ENCODE results near the gene DUSP22.

The DUSP22 gene

DNA sequence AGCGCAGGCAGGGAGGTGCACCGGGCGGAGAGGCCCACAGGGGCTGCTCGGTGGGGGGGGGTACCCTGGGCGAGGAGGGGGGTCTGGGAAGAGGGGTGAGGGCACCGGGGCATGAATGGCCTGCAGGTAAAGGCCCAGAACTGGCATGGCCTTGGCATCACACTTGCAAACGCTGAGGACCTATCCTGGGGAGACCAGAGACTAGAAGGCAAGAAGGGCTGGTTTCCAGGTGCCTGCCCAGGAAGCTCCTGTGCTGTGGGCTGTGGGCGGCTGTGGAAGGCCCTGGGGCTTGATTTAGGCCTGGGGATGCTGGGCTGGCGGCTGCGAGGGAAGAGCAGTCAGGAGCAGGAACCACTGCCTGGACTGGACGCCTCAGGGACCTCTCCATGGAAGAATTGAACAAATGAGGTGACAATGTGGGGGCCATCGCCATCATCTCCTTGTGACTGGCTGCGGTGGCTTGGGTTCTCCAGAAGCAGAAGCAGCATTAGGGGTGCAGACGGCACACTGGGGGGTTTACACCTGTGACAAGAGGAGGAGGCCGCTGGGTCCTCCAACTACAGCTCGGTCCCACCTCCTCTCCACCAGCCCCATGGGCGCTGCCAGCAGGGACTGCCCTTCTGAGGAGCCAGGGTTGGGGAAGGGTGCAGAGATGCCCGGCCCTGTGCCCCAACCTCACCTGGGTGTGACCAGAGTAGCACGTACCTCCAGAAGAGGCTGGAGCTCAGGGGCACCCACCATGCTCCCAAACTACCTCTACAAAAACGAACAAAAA, 67.2 kb downstream of the DUSP22 start:
- no peak overlapping the region for H3K27ac ChIP-seq
- TF ChIP-seq, protein P1, sequence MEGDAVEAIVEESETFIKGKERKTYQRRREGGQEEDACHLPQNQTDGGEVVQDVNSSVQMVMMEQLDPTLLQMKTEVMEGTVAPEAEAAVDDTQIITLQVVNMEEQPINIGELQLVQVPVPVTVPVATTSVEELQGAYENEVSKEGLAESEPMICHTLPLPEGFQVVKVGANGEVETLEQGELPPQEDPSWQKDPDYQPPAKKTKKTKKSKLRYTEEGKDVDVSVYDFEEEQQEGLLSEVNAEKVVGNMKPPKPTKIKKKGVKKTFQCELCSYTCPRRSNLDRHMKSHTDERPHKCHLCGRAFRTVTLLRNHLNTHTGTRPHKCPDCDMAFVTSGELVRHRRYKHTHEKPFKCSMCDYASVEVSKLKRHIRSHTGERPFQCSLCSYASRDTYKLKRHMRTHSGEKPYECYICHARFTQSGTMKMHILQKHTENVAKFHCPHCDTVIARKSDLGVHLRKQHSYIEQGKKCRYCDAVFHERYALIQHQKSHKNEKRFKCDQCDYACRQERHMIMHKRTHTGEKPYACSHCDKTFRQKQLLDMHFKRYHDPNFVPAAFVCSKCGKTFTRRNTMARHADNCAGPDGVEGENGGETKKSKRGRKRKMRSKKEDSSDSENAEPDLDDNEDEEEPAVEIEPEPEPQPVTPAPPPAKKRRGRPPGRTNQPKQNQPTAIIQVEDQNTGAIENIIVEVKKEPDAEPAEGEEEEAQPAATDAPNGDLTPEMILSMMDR (conservative IDR thresholded peaks at IDR 0.05), result no peak

DNA sequence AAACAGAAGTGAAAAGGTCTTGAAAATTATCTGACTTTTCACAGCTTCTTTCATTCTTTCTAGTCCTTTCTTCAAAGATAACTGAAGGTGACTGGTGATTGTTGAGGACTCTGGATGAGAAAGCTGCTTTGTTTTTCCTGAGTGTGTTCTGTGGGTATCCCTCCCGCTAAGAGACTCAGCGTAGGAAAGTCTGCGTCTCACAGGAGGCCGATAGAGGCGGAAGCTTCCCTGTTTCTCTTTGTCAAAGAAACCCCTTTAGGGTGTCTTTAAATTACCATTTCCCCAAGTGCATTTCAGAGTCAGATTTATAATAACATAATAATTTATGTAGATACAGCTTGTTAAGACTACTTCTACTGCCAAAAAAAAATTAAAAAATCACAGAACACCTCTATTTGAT, 68.1 kb downstream of the DUSP22 start:
- TF ChIP-seq, protein P1 (conservative IDR thresholded peaks at IDR 0.05), result no peak

DNA sequence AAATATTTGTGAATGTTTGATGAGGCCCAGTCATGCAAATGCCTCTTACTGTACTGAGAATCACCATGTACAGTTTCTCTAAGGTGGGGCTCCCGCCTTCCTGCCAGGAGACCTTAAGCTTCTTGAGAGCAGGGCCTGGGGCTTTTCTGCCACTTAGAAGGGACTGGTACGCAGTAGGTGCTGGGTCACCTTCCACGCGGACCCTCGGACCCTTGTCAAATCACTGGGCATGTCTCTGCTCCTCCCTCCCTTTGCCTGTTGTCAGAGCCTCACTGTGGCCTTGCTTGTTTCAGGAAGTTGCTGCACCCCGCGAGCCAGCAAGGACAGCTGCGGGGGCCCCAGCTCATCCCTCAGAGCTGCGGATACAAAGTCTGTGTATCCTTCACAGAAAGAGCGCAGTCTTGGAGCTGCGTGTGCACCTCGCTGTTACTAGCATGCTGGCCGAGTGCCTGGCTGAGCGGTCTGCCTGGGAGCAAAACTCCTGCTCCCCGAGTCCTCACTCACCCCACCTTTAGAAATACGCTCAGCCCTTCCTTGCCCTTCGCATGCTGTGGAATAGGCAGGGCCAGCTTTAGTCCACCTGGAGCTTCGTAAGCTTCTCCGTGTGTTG, 68.6 kb downstream of the DUSP22 start:
- TF ChIP-seq, protein P1 (conservative IDR thresholded peaks at IDR 0.05), result no peak
- H3K27ac ChIP-seq, result no peak overlapping the region

More for the DNA sequence above, 68.1 kb downstream of the DUSP22 start:
- no peak overlapping the region for H3K27ac ChIP-seq

DNA sequence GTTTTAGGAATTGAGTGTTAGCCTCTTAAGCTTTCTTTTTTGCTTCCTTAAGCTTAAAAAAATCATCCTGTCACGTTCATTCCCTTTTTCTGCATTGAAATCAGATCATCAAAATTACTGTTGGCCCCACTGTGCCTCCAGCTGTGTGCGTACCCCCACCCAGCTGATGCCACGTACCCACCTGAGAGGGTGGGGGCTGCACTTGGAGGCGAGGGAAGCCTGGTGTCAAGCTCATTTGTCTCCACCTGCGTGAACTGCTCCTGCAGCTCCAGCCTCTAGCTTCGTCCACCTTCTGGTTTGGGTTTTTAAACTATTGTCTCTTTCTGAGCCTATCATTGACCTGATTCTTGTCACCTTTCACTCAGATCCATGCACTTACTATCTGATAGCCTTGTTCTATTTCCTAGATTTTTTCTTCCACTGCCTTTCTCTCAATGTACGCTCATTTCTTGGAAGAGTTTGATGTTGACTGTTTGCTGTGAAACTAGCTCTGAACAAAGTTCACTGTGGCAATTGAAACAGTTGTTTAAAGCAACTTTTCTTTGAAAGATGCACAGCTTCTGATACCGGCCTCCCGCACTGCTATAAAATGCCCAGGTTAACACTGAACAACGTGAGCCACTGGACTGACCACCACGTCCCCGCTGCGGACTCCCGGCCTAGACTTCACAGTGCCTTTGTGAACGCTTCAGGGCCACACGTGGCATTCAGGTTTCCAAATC, 69.3 kb downstream of the DUSP22 start:
- TF ChIP-seq, protein P1 (conservative IDR thresholded peaks at IDR 0.05), result no peak
- no peak overlapping the region for H3K27ac ChIP-seq

DNA sequence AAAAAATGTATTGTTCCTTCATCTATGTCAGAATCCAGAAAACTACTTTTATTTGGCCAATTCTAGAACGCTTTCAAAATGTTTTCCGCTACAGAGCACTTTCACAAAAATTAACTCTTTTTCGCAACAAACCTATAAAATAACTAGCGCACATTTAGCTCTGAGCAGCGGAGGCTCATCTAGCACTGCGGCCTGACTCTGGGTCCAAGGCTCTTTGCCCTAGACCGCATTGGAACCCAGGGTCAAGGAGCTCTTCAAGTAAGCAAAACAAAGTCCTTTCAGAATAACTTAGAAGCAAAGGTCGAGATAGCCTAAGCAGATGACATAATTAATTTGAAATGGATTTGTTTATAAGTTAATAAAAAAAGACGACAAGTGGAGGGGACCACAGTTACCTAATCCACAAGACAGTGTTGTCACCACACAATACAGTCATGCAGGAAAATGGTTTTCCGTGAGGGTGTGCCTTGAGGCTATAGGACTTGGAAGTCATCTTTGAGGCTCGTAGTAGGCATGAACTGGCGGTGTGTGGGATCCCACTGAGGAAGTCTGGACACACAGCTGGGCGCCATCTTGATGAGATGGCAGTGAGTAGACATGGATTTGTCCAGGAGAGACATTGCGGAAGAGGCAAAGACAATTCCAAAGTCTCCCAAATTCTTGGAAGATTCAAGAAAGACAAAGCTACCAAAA, 70.1 kb downstream of the DUSP22 start:
- TF ChIP-seq, protein P1 (conservative IDR thresholded peaks at IDR 0.05), result no peak
- H3K27ac ChIP-seq, result no peak overlapping the region

DNA sequence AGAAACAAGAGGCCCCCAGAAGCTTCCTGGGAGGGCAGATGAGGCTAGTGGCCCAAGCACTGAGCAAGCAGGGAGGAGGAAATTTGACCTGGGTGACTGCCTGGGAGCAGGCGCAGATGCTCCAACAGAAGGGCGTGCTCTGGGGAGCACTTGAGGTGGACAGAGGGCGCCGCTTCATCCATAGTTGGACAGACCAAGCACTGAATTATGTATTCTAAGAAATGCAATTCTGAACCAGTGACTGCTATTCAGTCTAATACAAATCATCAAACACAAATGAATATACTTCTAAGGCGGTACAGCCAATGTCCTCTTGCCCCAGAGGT, 70.6 kb downstream of the DUSP22 start:
- no peak overlapping the region for H3K27ac ChIP-seq
- TF ChIP-seq, protein P1 (conservative IDR thresholded peaks at IDR 0.05), result no peak

DNA sequence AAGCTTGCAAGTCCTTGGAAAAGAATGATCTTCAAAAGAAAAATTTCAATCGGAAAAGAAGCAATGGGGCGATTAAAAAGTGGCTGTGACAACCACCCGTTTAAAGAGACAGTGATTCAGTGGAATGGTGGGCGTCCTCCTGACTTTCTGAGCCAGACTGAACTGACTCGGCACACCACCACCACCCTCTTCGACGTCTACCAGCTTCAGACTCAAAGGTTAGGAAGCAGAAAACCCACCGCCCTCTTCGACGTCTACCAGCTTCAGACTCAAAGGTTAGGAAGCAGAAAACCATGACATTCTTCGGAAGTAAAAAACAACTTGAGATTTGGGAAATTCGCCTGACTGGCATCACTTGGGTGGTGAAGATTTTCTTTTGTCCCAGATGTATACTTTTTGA, 71.0 kb downstream of the DUSP22 start:
- H3K27ac ChIP-seq, result no peak overlapping the region
- TF ChIP-seq, protein P1 (conservative IDR thresholded peaks at IDR 0.05), result no peak
